Neural cell (in vitro differentiated cells): Measurements from ENCODE around the gene TMBIM6. TPM values are rescaled to one million over a fixed set of nuclear protein-coding genes. Genes with fewer than 3 reads are reported as not detected.
A peak's percentile ranks its signal among the peaks of the same experiment; 100 is the strongest.

Source experiments
- H2AFZ ChIP-seq: fragments of 200-600, 300-800 bp; sonication (generic), shearing (Covaris generic); 2 replicates; pipeline ENCODE4 v1.6.0; 2014; ENCODE audit warnings: low read depth, mild to moderate bottlenecking, antibody characterized with exemption, low read length, moderate library complexity
- H3F3A ChIP-seq: fragments of 200-600 bp; shearing (Covaris generic); 2 replicates; pipeline ENCODE4 v1.6.1; 2016; ENCODE audit warnings: mild to moderate bottlenecking, moderate library complexity, mixed read lengths, antibody characterized with exemption, low read length; ENCODE audit not compliant: insufficient read depth, poor library complexity, severe bottlenecking
- H3K27ac ChIP-seq: fragments of 200-600, 300-800 bp; sonication (generic), shearing (Covaris generic); 2 replicates; pipeline ENCODE4 v1.5.1; 2014; ENCODE audit warnings: mild to moderate bottlenecking, low read length, moderate library complexity
- H3K27me3 ChIP-seq: fragments of 300-800, 200-600 bp; sonication (generic), shearing (Covaris generic); 2 replicates; pipeline ENCODE4 v1.6.0; 2014; ENCODE audit warnings: mild to moderate bottlenecking, low read depth, low read length, moderate library complexity; ENCODE audit not compliant: insufficient read depth
- H3K36me3 ChIP-seq: fragments of 300-800, 200-600 bp; sonication (generic), shearing (Covaris generic); 2 replicates; pipeline ENCODE4 v1.5.1; 2014; ENCODE audit warnings: mild to moderate bottlenecking, antibody characterized with exemption, low read length, moderate library complexity; ENCODE audit not compliant: insufficient read depth
- H3K4me2 ChIP-seq: fragments of 300-800, 200-600 bp; sonication (generic), shearing (Covaris generic); 2 replicates; pipeline ENCODE4 v1.6.0; 2014; ENCODE audit warnings: mild to moderate bottlenecking, low read length
- H3K4me3 ChIP-seq: fragments of 300-800, 200-600 bp; sonication (generic), shearing (Covaris generic); 2 replicates; pipeline ENCODE4 v1.5.1; 2014; ENCODE audit warnings: mild to moderate bottlenecking, low read length, moderate library complexity
- H3K79me2 ChIP-seq: fragments of 200-600 bp; shearing (Covaris generic); replicated peaks from 2 replicates; pipeline ENCODE4 v1.6.0; 2014; ENCODE audit warnings: mild to moderate bottlenecking, low read length, moderate library complexity; ENCODE audit not compliant: insufficient read depth
- H3K9ac ChIP-seq: fragments of 300-800, 200-600 bp; sonication (generic), shearing (Covaris generic); 2 replicates; pipeline ENCODE4 v1.6.1; 2016; ENCODE audit warnings: mild to moderate bottlenecking, low read length, mixed read lengths
- H3K9me2 ChIP-seq: fragments of 200-600 bp; shearing (Covaris generic); 2 replicates; pipeline ENCODE4 v1.6.1; 2016; ENCODE audit warnings: mild to moderate bottlenecking, low read length, mixed read lengths; ENCODE audit not compliant: insufficient read depth
- H3K9me3 ChIP-seq: fragments of 200-600, 300-800 bp; sonication (generic), shearing (Covaris generic); 2 replicates; pipeline ENCODE4 v1.6.1; 2016; ENCODE audit warnings: mild to moderate bottlenecking, mixed run types, low read length, moderate library complexity, mixed read lengths
- H4K20me1 ChIP-seq: fragments of 200-600 bp; shearing (Covaris generic); 2 replicates; pipeline ENCODE4 v1.6.1; 2016; ENCODE audit warnings: mild to moderate bottlenecking, mixed run types; ENCODE audit not compliant: insufficient read depth
- CTCF ChIP-seq: fragments of 450-650 bp; IDR thresholded peaks from 2 replicates; pipeline ENCODE4 v1.5.1; 2014; ENCODE audit warnings: antibody characterized with exemption, mild to moderate bottlenecking, moderate library complexity; ENCODE audit not compliant: poor library complexity, severe bottlenecking
- EP300 ChIP-seq: fragments of 450-650 bp; conservative IDR thresholded peaks from 2 replicates; pipeline ENCODE4 v1.6.1; 2014; ENCODE audit warnings: antibody characterized with exemption, mild to moderate bottlenecking, moderate library complexity; ENCODE audit not compliant: poor library complexity, severe bottlenecking
- EZH2 ChIP-seq: fragments of 200-600, 300-800 bp; shearing (Covaris generic), sonication (generic); IDR thresholded peaks from 2 replicates; pipeline ENCODE4 v1.6.1; 2014; ENCODE audit warnings: antibody characterized with exemption, low read length, borderline replicate concordance, mild to moderate bottlenecking; ENCODE audit not compliant: insufficient read depth, poor library complexity, severe bottlenecking
- MXI1 ChIP-seq: fragments of 450-650 bp; conservative IDR thresholded peaks from 2 replicates; pipeline ENCODE4 v1.6.1; 2014; ENCODE audit warnings: antibody characterized with exemption, mild to moderate bottlenecking; ENCODE audit not compliant: poor library complexity, severe bottlenecking
- POLR2AphosphoS5 ChIP-seq: IDR thresholded peaks from 2 replicates; pipeline ENCODE4 v1.6.1; 2012
- RAD21 ChIP-seq: fragments of 450-650 bp; conservative IDR thresholded peaks from 2 replicates; pipeline ENCODE4 v1.6.1; 2014; ENCODE audit warnings: antibody characterized with exemption, mild to moderate bottlenecking, moderate library complexity
- REST ChIP-seq: IDR thresholded peaks from 2 replicates; pipeline ENCODE4 v1.6.1; 2012; ENCODE audit warnings: borderline replicate concordance
- SMC3 ChIP-seq: fragments of 450-650 bp; conservative IDR thresholded peaks from 2 replicates; pipeline ENCODE4 v1.6.1; 2014; ENCODE audit warnings: antibody characterized with exemption, mild to moderate bottlenecking, moderate library complexity; ENCODE audit not compliant: poor library complexity
- TAF1 ChIP-seq: IDR thresholded peaks from 2 replicates; pipeline ENCODE4 v1.6.1; 2012; ENCODE audit warnings: low read depth
- polyA plus RNA-seq: library from polyadenylated mRNA; depleted of rRNA; stranded (reverse); fragments of >200 nt; gene quantifications from 2 replicates; pipeline ENCODE4 v1.2.3, GENCODE V29; 2014

The TMBIM6 gene
- polyA plus RNA-seq, 1 donor from 2014 or later = 308 TPM

GRCh38 chr12:49763006-49763591, 21.7 kb downstream of the TMBIM6 start:
- Histone ChIP-seq H4K20me1 (no peaks in the 10 kb centered on the region), H3K9ac (no peak overlapping the region), H3F3A (no peaks in the 10 kb centered on the region), H3K4me2 (no peak overlapping the region), H3K9me2 (no peaks in the 10 kb centered on the region), H3K36me3 (peaks cover 5% of the 10 kb centered on the region), H3K4me3 (no peak overlapping the region), H3K27me3 (no peaks in the 10 kb centered on the region), H3K27ac (no peak overlapping the region), H3K9me3 (no peaks in the 10 kb centered on the region), H2AFZ (no peak overlapping the region), H3K79me2 (no peaks in the 10 kb centered on the region)
- no peak for TF ChIP-seq TAF1
- TF ChIP-seq CTCF = peak; percentile 63
- peak; percentile 41 for TF ChIP-seq RAD21
- TF ChIP-seq EZH2 = no peak
- TF ChIP-seq POLR2AphosphoS5 = no peak
- TF ChIP-seq EP300 = no peak
- peak; percentile 67 for TF ChIP-seq SMC3
- TF ChIP-seq REST = no peak

GRCh38 chr12:49764126-49764525, 22.8 kb downstream of the TMBIM6 start:
- H3K4me3 ChIP-seq = no peak overlapping the region

More at GRCh38 chr12:49764126-49764525, 22.8 kb downstream of the TMBIM6 start:
- H3K79me2 ChIP-seq = no peaks in the 10 kb centered on the region
- no peaks in the 10 kb centered on the region for H3F3A ChIP-seq
- H3K4me2 ChIP-seq = no peak overlapping the region
- no peaks in the 10 kb centered on the region for H3K9me2 ChIP-seq
- no peak overlapping the region for H3K27ac ChIP-seq
- TF ChIP-seq MXI1 = no peak
- no peak for TF ChIP-seq EZH2
- no peak for TF ChIP-seq CTCF
- TF ChIP-seq POLR2AphosphoS5 = no peak
- TF ChIP-seq TAF1 = no peak
- no peak for TF ChIP-seq SMC3
- no peak for TF ChIP-seq EP300
- TF ChIP-seq RAD21 = no peak
- TF ChIP-seq REST = no peak
- H3K9me3 ChIP-seq = no peaks in the 10 kb centered on the region
- no peak overlapping the region for H2AFZ ChIP-seq
- H3K27me3 ChIP-seq = no peaks in the 10 kb centered on the region
- H3K36me3 ChIP-seq = peaks cover 1% of the 10 kb centered on the region
- H3K9ac ChIP-seq = no peak overlapping the region
- H4K20me1 ChIP-seq = no peaks in the 10 kb centered on the region
